NCI-H146 treated with DMSO at 0.1 percent for 48 hours (cell line): ENCODE measurements around the gene RASSF9.

ENCODE experiments used
- DNase-seq: peaks from one replicate; lab custom pipeline; 2025; ENCODE audit not compliant: unreplicated experiment; lab: John Stamatoyannopoulos, UW

RASSF9 gene

GRCh38 chr12:85836197-85837090 lies at the start of gene RASSF9:
TSS of gene RASSF9 (minus strand) at chr12:85836409. CDS start at chr12:85836201, 208 bp downstream.
- DNase-seq: peak; percentile 42

GRCh38 chr12:85883763-85884162 lies 47.6 kb upstream of the RASSF9 start:
- DNase-seq: no peak

GRCh38 chr12:85877459-85877858 lies 41.2 kb upstream of the RASSF9 start:
- no peak for DNase-seq

GRCh38 chr12:85874031-85874461 lies 37.8 kb upstream of the RASSF9 start, which contains the start of gene NTS:
TSS of gene NTS (plus strand) at chr12:85874295. CDS start at chr12:85874404, 109 bp downstream.
- peak; percentile 95 for DNase-seq

GRCh38 chr12:85872497-85873091 lies 36.4 kb upstream of the RASSF9 start:
- peak; percentile 83 for DNase-seq

- DNase-seq: peak; percentile 60
Measured at GRCh38 chr12:85866986-85867776, 31.0 kb upstream of the RASSF9 start.

GRCh38 chr12:85865890-85866289 lies 29.7 kb upstream of the RASSF9 start:
- no peak for DNase-seq

- no peak for DNase-seq
Measured at GRCh38 chr12:85856966-85857365, 20.8 kb upstream of the RASSF9 start.

GRCh38 chr12:85855305-85855704 lies 19.1 kb upstream of the RASSF9 start:
- DNase-seq: no peak

- DNase-seq: no peak
Measured at GRCh38 chr12:85849344-85849743, 13.1 kb upstream of the RASSF9 start.

- DNase-seq: no peak
Measured at GRCh38 chr12:85843606-85844310, 7.5 kb upstream of the RASSF9 start.

- no peak for DNase-seq
Measured at GRCh38 chr12:85835426-85836196, 598 bp downstream of the RASSF9 start.

GRCh38 chr12:85834378-85834777 lies 1.8 kb downstream of the RASSF9 start:
- no peak for DNase-seq

GRCh38 chr12:85833579-85833978 lies 2.6 kb downstream of the RASSF9 start:
- DNase-seq: no peak

GRCh38 chr12:85831327-85831990 lies 4.8 kb downstream of the RASSF9 start:
- no peak for DNase-seq

GRCh38 chr12:85829391-85829790 lies 6.8 kb downstream of the RASSF9 start:
- DNase-seq: no peak

GRCh38 chr12:85828576-85828975 lies 7.6 kb downstream of the RASSF9 start:
- no peak for DNase-seq

- peak; percentile 88 for DNase-seq
Measured at GRCh38 chr12:85825746-85826145, 10.5 kb downstream of the RASSF9 start.

GRCh38 chr12:85823436-85824180 lies 12.6 kb downstream of the RASSF9 start:
- no peak for DNase-seq
